Naive thymus-derived CD4-positive, alpha-beta T cell (primary cell): ENCODE measurements around the gene LSAMP. TPM values are rescaled to one million over a fixed set of nuclear protein-coding genes. Genes with fewer than 3 reads are reported as not detected.

ENCODE experiments used
- ATAC-seq: fragments of 150-1000 bp; cut with Tn5 transposase; 2 replicates; pipeline ENCODE4 v1.10.0; 2021; ENCODE audit warnings: mild to moderate bottlenecking, moderate library complexity
- CTCF ChIA-PET: fragments of 350-600 bp; sonication (Branson Sonifier 250); formaldehyde crosslinking; loops from one replicate; lab custom pipeline; 2021; ENCODE audit warnings: antibody characterized with exemption; lab: Charles Lee
- POLR2A ChIA-PET: fragments of 350-600 bp; sonication (Branson Sonifier 250); formaldehyde crosslinking; loops from one replicate; lab custom pipeline; 2021; ENCODE audit warnings: antibody characterized with exemption, inconsistent platforms; lab: Charles Lee
- DNase-seq, 9 donors: peaks; one replicate each; pipeline versions ENCODE4 v3.0.0 to v3.0.0-alpha.2; 2020 to 2022; ENCODE audit warnings: mixed read lengths in 1 of 9
- H3K27ac ChIP-seq: one replicate; pipeline ENCODE4 v1.7.0; 2013; ENCODE audit warnings: mild to moderate bottlenecking, low read depth, low read length, moderate library complexity
- H3K27me3 ChIP-seq, 2 donors: one replicate each; pipeline ENCODE4 v1.7.0; 2013; ENCODE audit warnings: low read length in 2 of 2, mild to moderate bottlenecking in 2 of 2, moderate library complexity in 2 of 2; ENCODE audit not compliant: control insufficient read depth in 2 of 2, insufficient read depth in 2 of 2
- H3K36me3 ChIP-seq, 3 experiments: 1 replicate in 2 of 3; 2 replicates in 1 of 3; pipeline ENCODE4 v1.7.0; 2013; ENCODE audit warnings: low read length in 3 of 3, mild to moderate bottlenecking in 3 of 3, moderate library complexity in 1 of 3; ENCODE audit not compliant: insufficient read depth in 3 of 3, control insufficient read depth in 2 of 3
- H3K4me1 ChIP-seq, 2 donors: one replicate each; pipeline ENCODE4 v1.7.0; 2013; ENCODE audit warnings: low read length in 2 of 2, mild to moderate bottlenecking in 2 of 2, moderate library complexity in 1 of 2; ENCODE audit not compliant: control insufficient read depth in 2 of 2, insufficient read depth in 2 of 2
- H3K4me3 ChIP-seq: 2 replicates; pipeline ENCODE4 v1.7.0; 2013; ENCODE audit warnings: mild to moderate bottlenecking, low read length
- H3K9me3 ChIP-seq, 3 experiments: 1 replicate in 2 of 3; 2 replicates in 1 of 3; pipeline ENCODE4 v1.7.0; 2013; ENCODE audit warnings: low read length in 3 of 3; ENCODE audit not compliant: control insufficient read depth in 2 of 3
- H3K27ac Mint-ChIP-seq, 9 donors: one replicate each; pipeline ENCODE4 v1.8.0; 2020 to 2022; ENCODE audit warnings: mixed read lengths in 9 of 9, mild to moderate bottlenecking in 8 of 9, moderate library complexity in 5 of 9, inconsistent platforms in 2 of 9
- H3K27me3 Mint-ChIP-seq, 5 donors: one replicate each; pipeline ENCODE4 v1.8.0; 2021 to 2022; ENCODE audit warnings: mixed read lengths in 5 of 5, mild to moderate bottlenecking in 1 of 5
- H3K36me3 Mint-ChIP-seq, 5 donors: one replicate each; pipeline ENCODE4 v1.8.0; 2020 to 2022; ENCODE audit warnings: mixed read lengths in 5 of 5, mild to moderate bottlenecking in 3 of 5, inconsistent platforms in 1 of 5
- H3K4me1 Mint-ChIP-seq, 7 donors: one replicate each; pipeline ENCODE4 v1.8.0; 2020 to 2022; ENCODE audit warnings: mixed read lengths in 7 of 7, mild to moderate bottlenecking in 3 of 7, inconsistent platforms in 1 of 7
- H3K4me3 Mint-ChIP-seq, 10 donors: one replicate each; pipeline ENCODE4 v1.8.0; 2020 to 2022; ENCODE audit warnings: mild to moderate bottlenecking in 10 of 10, mixed read lengths in 10 of 10, moderate library complexity in 6 of 10, inconsistent platforms in 2 of 10
- H3K9me3 Mint-ChIP-seq, 11 donors: one replicate each; pipeline ENCODE4 v1.8.0; 2020 to 2022; ENCODE audit warnings: mixed read lengths in 11 of 11, mild to moderate bottlenecking in 4 of 11, inconsistent platforms in 1 of 11, moderate library complexity in 1 of 11
- intact Hi-C, 2 donors: fragments of 100-400 bp; cut with micrococcal nuclease; formaldehyde crosslinking; loops; one replicate each; pipeline ENCODE4 v1.15.1; 2023
- polyA plus RNA-seq, 2 donors: library from polyadenylated mRNA; unstranded; fragments of 300-500 nt; fragmentation: Illumina TruSeq; gene quantifications; one replicate each; pipeline ENCODE4 v1.2.3, GENCODE V29; 2021
- total RNA-seq, 6 experiments: library from RNA in 5 of 6; stranded (reverse) in 5 of 6; gene quantifications; 1 replicate in 5 of 6; 2 replicates in 1 of 6; pipeline ENCODE4 v1.2.3 and lab custom pipeline; 2021 to 2026

LSAMP gene
- total and polyA plus RNA-seq, 7 experiments from 2014 or later, result not detected

DNA sequence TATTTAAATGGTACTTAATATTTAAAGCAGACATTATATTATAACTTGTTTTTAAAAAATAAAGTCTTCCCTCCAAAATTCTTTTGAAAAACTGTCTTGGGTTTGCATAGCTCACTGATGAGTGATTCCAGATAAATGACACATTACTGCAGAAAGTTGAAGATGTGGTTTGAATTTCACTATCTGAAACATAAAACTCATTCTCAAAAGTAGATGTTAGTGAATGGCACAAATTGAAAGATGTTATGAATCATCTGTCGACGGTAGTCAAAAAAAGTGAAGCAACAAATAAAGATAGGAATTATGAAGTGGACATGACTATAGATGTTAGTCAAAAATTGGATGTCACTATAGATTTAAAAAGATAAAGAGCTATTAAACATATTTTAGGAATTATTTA lies 541.4 kb downstream of the LSAMP start:
- Mint-ChIP-seq H3K27ac (no peak overlapping the region), H3K9me3 (peaks cover 0 to 7% (median 0%) of the 10 kb centered on the region in 11 donors), H3K36me3 (no peaks in the 10 kb centered on the region), H3K27me3 (peaks cover 0 to 15% (median 5%) of the 10 kb centered on the region in 5 donors), H3K4me3 (no peak overlapping the region), H3K4me1 (no peaks in the 10 kb centered on the region)
- H3K27me3 ChIP-seq, result no peaks in the 10 kb centered on the region
- no peak overlapping the region for H3K27ac ChIP-seq
- H3K9me3 ChIP-seq, result no peaks in the 10 kb centered on the region
- no peak overlapping the region for H3K4me3 ChIP-seq
- no peaks in the 10 kb centered on the region for H3K4me1 ChIP-seq
- H3K36me3 ChIP-seq, result no peaks in the 10 kb centered on the region
- DNase-seq, result no peak
- intact Hi-C loops, result no loop called here
- no peak for ATAC-seq
- ChIA-PET POLR2A (no interaction called here), CTCF (no interaction called here)

DNA sequence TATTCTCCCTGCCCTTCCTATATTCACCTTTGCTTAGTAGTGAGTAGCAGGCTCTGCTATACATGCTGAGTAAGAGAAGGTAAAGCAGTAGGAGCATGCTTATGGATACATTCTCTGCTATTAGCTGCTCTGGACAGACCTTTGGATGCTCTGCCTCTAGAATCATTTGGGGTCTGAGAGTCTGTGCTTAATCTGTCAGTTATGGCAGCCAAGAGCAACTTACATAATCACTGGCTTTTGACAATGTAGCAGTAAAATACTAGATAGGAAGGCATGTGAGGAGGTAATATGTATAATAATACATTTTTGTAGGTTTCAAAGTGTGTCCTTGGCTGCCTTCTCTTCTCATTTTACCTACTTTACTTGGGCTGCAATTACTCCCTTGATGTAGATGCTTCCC lies 544.3 kb downstream of the LSAMP start:
- intact Hi-C loops, result no loop called here
- Mint-ChIP-seq H3K27ac (no peak overlapping the region), H3K4me3 (no peak overlapping the region), H3K27me3 (peaks cover 0 to 16% (median 10%) of the 10 kb centered on the region in 5 donors), H3K4me1 (no peaks in the 10 kb centered on the region), H3K36me3 (no peaks in the 10 kb centered on the region), H3K9me3 (peaks cover 0 to 9% (median 0%) of the 10 kb centered on the region in 11 donors)
- Histone ChIP-seq H3K27ac (no peak overlapping the region), H3K4me1 (no peaks in the 10 kb centered on the region), H3K9me3 (no peaks in the 10 kb centered on the region), H3K4me3 (no peak overlapping the region), H3K27me3 (no peaks in the 10 kb centered on the region), H3K36me3 (no peaks in the 10 kb centered on the region)
- ATAC-seq (no peak), DNase-seq (no peak)
- POLR2A ChIA-PET, result no interaction called here
- CTCF ChIA-PET, result no interaction called here

- H3K4me1 ChIP-seq, result no peaks in the 10 kb centered on the region
- no peak for ATAC-seq
- H3K27ac ChIP-seq, result no peak overlapping the region
- no peaks in the 10 kb centered on the region for H3K27me3 ChIP-seq
- H3K9me3 ChIP-seq, result no peaks in the 10 kb centered on the region
- H3K27ac Mint-ChIP-seq, result no peak overlapping the region
- H3K4me3 ChIP-seq, result no peak overlapping the region
- no peaks in the 10 kb centered on the region for H3K4me1 Mint-ChIP-seq
- H3K27me3 Mint-ChIP-seq, result peaks cover 0 to 22% (median 10%) of the 10 kb centered on the region in 5 donors
- no peak overlapping the region for H3K4me3 Mint-ChIP-seq
- H3K9me3 Mint-ChIP-seq, result peaks cover 0 to 7% (median 0%) of the 10 kb centered on the region in 11 donors
- intact Hi-C loops, result no loop called here
- POLR2A ChIA-PET, result no interaction called here
- no peaks in the 10 kb centered on the region for H3K36me3 Mint-ChIP-seq
- no peak for DNase-seq
- H3K36me3 ChIP-seq, result no peaks in the 10 kb centered on the region
- CTCF ChIA-PET, result no interaction called here
These were observed 545.8 kb downstream of the LSAMP start for GRCh38 chr3:115899535-115899934.

- Histone ChIP-seq H3K9me3 (no peaks in the 10 kb centered on the region), H3K4me1 (no peaks in the 10 kb centered on the region), H3K27me3 (no peaks in the 10 kb centered on the region), H3K27ac (no peak overlapping the region), H3K36me3 (no peaks in the 10 kb centered on the region), H3K4me3 (no peak overlapping the region)
- Mint-ChIP-seq H3K27ac (no peak overlapping the region), H3K4me1 (no peaks in the 10 kb centered on the region), H3K27me3 (peaks cover 0 to 22% (median 15%) of the 10 kb centered on the region in 5 donors), H3K4me3 (no peak overlapping the region), H3K9me3 (peaks cover 0 to 6% (median 0%) of the 10 kb centered on the region in 11 donors), H3K36me3 (no peaks in the 10 kb centered on the region)
- DNase-seq (no peak), ATAC-seq (no peak)
- intact Hi-C loops, result no loop called here
- ChIA-PET POLR2A (no interaction called here), CTCF (interaction anchor here (0.6 kb wide), 1 partner anchor 55 kb away, joined by 3 read pairs; no protein-coding TSS in a partner anchor)
These were observed 546.5 kb downstream of the LSAMP start for GRCh38 chr3:115898656-115899410.

DNA sequence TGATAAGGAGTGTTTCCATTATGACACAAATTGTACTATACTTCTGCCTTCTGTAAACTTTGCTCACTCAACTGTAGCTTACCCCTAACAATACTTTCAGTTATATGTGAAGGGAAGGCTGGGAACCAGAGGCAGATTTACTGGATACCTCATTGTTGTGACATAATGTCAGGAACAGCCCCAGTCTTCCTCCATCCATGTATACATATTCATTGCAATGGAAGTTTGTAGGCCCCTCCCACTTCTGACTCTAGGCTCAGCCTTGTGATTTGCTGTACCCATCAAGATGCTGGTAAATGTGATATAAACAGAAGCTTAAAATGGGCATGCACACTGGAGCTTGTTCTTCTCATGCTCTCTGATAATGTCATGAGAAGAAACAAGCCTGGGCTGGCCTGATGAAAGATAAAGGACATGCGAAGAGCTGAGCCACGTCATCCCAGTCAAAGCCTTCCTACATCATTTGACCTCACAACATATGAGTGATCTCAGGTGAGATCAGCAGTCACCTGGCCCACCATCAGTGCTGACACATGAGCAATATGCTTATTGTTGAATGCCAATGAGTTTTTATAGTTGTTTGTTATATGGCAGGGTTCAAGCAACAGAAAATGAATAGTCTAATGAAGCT lies 554.2 kb downstream of the LSAMP start:
- ATAC-seq (no peak), DNase-seq (no peak)
- CTCF ChIA-PET, result no interaction called here
- Histone ChIP-seq H3K27ac (no peak overlapping the region), H3K36me3 (no peaks in the 10 kb centered on the region), H3K4me1 (no peaks in the 10 kb centered on the region), H3K27me3 (no peaks in the 10 kb centered on the region), H3K4me3 (no peak overlapping the region), H3K9me3 (no peaks in the 10 kb centered on the region)
- POLR2A ChIA-PET, result no interaction called here
- H3K4me3 Mint-ChIP-seq, result no peak overlapping the region
- H3K36me3 Mint-ChIP-seq, result no peaks in the 10 kb centered on the region
- H3K9me3 Mint-ChIP-seq, result peaks cover 0 to 3% (median 0%) of the 10 kb centered on the region in 11 donors
- H3K27me3 Mint-ChIP-seq, result peaks cover 0 to 24% (median 5%) of the 10 kb centered on the region in 5 donors
- H3K4me1 Mint-ChIP-seq, result no peaks in the 10 kb centered on the region
- H3K27ac Mint-ChIP-seq, result no peak overlapping the region
- intact Hi-C loops, result no loop called here

DNA sequence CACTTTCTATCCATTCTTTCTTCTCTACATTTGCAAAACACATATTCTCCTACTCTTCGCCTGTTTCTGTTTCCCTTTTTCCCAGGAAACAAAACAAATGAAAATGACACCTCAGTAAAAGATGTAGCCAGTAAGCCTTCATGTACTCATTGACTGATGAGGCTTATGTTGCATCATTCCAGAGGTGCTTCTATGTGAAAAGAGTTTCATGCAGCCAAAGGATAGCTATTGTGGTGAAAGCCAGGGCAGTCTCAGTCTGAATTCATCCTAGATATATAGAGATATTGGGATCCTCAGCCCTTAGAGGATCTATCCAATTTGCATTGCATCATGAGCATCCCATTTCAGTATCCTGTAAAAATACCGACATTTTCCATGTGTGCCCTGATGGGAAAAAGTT lies 554.7 kb downstream of the LSAMP start:
- no peaks in the 10 kb centered on the region for H3K36me3 ChIP-seq
- Mint-ChIP-seq H3K27ac (no peak overlapping the region), H3K27me3 (peaks cover 0 to 24% (median 5%) of the 10 kb centered on the region in 5 donors), H3K36me3 (no peaks in the 10 kb centered on the region), H3K4me1 (no peaks in the 10 kb centered on the region), H3K4me3 (no peak overlapping the region), H3K9me3 (peaks cover 0 to 3% (median 0%) of the 10 kb centered on the region in 11 donors)
- H3K4me1 ChIP-seq, result no peaks in the 10 kb centered on the region
- intact Hi-C loops, result no loop called here
- H3K27me3 ChIP-seq, result no peaks in the 10 kb centered on the region
- no peak overlapping the region for H3K4me3 ChIP-seq
- CTCF ChIA-PET, result no interaction called here
- no peak overlapping the region for H3K27ac ChIP-seq
- DNase-seq (no peak), ATAC-seq (no peak)
- POLR2A ChIA-PET, result no interaction called here
- no peaks in the 10 kb centered on the region for H3K9me3 ChIP-seq
